ENCODE measurements around the gene B4GALNT3.

B4GALNT3 gene

DNA sequence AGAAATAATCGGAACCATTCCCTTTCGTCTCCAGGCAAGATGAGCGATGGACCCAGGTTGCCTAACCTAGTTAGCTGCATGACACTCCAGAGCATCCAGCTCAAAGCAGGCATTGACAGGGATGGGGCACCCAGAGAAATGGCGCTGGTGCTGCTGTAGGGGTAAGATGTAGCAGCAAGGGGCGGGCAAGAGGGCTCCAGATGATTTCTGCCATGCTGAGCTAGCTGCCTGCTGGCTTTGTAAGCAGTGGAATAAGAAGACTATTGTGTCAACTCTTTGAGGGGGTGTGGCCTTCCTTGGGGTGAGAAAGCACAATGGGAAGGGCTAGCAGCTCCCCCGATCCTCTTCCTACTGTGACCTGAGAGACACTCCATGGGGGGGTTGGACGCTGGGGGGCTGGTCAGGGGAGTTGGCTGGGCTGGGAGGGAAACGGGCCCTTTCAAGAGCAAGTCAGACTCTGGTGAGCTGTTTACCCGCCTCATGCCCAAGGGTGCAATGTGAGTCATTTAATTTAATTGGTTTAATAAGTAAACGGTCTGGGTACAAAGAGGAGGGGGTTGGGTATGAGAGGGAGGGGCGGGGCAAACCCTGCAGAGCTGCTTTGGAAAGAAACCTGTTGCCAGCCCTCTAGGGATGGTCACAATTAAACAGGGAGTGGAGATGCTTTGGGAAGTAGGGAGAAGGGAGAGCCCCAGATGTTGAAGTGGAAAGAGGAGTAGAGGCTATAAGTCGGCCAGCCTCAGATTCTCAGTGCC is 50.5 kb downstream of the B4GALNT3 start:
- no peak for DNase-seq

DNA sequence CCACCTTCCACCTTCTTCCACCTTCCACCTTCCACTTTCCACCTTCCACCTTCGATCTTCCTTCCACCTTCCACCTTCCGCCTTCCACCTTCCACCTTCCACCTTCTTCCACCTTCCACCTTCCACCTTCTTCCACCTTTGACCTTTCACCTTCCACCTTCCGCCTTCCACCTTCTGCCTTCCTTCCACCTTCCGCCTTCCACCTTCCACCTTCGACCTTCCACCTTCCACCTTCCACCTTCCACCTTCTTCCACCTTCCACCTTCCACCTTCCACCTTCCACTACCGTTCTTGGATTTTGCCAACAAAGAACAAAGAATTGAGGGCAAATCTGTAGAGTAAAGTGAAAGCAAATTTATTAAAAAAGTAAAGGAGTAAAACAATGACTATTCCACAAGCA is 53.2 kb downstream of the B4GALNT3 start:
- DNase-seq, result no peak

DNA sequence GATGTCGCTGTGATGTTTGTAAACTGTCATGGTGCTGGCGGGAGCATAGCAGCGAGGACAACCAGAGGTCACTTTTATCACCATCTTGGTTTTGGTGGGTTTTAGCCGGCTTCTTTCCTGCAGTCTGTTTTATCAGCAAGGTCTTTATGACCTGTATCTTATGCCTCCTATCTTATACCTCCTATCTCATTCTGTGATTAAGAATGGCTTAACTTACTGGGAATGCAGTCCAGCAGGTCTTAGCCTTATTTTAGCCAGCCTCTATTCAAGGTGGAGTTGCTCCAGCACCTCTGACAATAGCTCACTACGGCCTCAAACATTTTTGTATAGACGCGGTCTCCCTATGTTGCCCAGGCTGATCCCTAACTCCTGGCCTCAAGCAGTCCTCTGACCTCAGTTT is 53.7 kb downstream of the B4GALNT3 start:
- DNase-seq, result no peak

DNA sequence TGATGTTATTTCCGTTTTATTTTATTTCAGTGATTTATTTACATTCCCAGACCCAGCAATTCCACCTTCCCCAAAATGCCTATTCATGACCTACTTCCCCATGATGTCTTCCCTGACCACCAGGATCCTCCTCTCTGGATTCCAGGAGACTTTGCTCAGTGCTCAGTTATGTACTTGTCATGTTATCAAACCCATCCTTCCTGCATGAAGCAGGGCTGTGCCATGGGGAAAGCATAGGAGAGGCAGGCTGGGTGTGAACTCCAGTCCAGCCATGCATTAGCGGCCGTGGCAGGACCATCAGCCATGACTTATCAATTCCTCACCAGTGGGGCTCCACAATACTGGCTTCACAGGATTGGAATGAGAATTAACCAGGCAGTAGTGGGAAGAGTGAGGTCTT is 57.8 kb downstream of the B4GALNT3 start:
- no peak for DNase-seq

DNA sequence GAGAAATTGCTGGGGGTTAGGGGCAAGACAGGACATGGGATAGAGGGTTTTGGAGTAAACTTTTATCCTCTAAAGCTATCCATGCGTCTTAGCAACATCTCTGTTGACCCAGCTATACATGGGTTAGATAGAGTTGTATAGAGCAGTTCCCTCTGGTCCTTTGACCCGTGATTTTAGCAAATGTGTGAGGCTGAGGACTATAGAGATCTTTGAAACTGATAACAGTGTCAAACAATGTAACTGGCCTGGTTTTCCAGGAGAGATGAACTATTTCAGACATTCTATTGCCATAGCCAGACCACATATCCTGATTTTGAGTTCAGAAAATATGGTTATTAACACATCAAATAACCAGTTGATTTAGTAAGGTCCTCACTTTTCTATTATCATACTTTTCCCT is 60.4 kb downstream of the B4GALNT3 start:
- DNase-seq, result no peak

DNA sequence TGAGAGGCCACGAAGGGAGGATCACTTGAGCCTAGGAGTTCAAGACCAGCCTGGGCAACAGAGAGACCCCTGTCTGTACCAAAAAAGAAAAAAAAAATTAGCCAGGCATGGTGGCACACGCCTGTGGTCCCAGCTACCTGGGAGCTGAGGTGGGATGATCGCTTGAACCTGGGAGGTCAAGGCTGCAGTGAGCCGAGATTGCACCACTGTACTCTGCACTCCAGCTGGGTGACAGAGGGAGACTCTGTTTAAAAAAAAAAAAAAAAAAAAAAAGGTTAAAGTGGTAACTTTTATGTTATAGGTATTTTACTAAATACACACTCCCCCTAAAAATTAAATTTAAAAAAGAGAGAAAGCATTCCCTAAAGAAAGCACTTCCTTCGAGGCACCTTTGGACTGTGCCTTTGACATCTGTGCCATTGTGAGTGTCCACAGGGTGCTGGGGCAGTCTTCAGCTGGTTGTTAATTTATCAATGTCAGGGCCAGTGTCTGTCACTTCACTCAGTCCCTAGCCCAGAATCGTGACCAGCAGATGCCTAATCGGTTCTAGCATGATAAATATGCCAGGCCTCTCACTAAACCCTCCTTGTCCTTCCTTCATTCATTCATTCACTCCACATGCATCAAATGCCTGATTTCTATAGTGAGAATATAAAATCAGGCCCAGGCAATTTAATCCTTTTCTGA is 63.1 kb downstream of the B4GALNT3 start:
- no peak for DNase-seq

DNA sequence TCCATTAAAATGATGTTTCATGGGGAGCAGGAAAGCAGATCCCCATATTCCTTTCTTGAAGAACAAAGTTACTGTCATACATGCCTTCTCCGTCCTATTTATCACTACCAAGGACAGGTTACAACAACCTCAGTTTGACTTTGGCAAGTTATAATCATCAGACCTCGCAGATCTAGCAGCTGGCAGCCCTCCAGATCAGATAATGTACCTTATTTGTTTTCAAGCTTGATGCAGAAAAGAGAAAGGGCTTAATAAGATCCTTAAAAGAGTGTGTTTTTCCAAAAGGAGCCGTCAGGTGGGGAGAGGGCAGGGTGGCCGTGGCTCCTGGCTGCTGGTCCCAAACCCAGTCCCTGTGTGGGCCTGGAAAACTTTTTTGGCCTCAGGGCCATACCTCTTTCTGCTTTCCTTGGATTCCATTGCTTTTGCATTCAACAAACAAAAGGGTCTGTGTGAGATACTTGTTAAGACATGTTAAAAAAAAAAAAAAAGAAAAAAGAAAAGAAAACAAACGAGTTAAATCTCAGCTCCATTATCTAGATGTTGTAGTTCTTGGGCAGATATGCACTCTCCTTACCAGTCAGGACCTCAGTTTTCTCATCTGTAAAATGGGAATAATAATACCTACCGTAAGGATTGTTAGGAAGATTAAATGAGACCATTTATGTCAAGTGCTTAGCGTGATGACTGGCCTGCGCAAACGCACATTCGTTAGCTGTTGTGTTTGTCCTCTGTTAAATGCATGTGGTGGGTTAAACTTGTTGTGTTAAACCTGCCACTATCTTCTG is 64.6 kb downstream of the B4GALNT3 start:
- no peak for DNase-seq

DNA sequence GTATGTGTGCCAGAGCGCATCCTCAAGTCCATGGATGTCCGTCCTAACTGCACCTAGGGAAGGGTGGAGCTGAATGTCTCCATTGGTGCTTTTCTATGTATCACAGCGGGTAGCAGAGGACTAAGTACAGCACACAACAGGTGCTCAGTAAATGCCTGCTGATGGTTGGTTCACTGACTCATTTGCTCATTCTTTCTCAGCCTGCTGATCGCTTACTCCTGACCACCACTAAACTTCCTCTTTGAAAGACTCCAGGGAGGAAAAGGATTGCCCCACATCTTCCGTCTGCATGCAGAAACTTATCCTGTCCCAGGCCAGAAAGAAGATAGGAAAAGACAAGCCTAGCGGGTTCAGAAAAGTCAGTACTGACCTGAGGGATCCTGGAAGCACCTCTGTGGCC is 66.3 kb downstream of the B4GALNT3 start:
- DNase-seq, result no peak

DNA sequence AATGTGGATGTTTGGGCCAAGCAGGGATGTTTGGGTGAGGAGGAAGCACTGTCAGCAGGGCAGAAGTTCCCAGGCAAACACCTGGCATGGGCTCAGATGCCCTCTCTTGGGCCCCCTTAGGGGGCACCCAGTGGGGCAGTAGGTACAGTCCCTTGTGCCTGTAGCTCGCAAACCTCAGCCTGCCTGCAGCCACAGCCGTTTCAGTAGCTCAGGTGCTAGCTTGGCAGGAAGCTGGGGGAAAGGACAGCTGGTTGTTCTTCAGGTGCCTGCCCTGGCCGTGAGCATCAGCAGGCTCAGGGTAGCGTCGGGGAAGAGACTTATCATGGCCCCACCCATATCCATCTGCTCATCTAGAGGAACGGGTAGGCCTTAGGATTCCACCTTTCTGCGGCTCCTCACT is 67.5 kb downstream of the B4GALNT3 start:
- DNase-seq, result no peak

DNA sequence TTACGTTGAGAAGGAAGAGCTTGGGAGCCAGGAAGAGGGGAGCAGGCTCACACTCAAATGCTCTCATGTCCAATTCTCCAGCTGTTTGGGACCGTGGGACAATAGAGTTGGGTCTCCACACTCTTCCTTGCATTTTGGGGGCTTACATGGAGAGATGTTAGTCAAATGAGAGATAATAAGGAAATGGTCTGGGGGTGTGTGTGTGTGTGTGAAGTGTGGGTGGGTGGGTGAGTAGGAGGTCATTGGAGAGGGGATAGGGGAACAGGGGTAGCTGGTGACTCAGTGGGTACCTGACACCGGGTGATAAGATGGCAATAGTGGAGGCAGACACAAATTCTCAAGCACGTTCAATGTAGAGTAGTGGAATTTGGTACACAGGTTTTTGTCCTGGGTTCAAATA is 68.0 kb downstream of the B4GALNT3 start:
- DNase-seq, result no peak

DNA sequence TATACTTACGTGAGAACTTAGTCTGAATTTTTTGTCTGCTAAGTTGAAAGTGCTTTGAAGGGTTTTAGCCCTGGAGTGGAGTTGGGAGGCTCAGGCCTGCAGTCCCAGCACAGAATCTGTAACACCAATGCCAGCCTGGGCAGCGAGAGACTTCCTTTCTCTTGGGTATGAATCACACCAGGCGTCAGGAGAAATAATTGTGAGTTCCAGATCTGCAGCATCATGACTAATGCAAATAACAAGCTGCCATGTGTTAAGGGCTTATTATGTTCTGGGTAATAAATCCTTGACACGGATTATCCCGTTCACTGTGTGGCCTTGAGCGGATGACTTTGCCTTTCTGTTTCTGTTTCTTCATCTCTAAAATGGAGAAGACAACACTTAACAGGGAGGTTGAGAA is 70.6 kb downstream of the B4GALNT3 start:
- no peak for DNase-seq

DNA sequence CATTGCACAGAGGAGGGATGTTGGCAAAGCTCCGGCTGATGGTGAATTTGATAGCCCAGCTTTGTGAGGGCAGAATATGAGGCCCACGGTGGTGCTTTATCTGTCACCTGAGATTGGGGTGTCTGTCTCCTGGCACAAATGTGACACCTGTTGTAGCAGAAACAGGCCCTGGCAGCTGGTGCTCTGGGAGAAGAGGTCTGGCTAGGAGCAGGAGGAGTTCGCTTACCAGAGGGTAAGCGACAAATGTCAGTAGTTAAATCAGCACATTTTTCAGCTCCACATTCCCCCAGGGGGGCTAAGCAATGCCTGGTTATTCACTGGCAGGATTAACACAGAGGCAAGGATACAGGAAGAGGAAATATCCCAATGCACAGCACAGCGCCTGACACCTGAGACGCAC is 71.1 kb downstream of the B4GALNT3 start:
- no peak for DNase-seq

DNA sequence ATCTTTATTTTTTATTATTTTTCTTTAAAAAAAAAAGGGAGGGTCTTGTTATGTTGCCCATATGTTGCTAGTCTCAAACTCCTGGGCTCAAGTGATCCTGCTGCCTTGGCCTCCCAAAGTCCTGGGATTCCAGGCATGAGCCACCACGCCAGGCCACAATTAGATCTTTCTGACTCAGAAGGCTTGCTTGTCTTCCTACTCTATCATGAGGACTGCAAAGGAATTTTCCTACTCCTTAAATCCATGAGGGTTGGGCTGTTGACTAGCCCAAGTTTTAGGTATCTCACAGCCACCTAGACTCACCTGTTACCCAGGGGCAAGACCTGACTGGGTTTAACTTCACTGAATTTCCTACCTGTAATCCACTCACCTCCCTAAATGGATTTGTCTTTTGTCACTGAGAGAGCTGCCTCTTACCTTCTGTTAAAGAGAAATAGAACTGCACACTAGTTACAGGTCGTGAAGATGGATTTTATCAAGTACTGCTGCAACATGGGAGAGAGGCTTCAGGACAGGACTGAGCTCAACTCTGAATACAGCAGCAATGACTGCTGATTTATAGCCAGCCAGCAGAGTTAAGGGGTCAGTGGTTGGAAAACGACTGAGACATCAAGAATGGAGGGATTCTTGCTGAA is 72.3 kb downstream of the B4GALNT3 start:
- DNase-seq, result no peak

DNA sequence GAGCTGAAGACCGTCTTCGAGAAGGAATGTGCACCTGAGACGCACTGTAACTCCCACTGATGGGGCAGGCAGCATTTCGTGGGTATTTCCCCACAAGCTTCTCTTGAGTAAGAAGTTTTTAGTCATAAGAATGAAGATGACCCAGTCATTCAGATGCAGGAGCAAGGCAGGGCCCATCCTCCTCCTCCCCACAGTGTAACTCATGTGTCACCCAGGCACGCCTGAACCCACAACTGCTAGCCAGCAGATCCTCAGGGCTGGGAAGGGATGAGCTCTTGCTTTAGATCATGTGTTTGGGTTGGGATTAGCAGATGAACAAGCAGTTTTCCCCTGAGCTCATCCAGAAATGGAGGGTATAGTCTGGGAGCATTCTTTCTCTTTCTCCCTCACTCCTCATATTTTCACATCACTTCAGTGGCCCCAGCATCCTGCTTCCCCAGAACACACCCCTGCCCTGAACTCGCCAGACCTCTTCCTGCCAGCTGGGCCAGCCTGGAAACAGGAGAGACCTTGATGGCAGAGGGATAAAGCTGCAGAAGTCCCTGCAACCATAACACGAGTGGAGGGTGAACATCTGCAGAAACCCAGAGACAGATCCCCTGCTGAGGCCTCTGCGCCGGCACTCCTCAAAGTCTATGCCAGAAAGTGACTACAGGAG is 73.3 kb downstream of the B4GALNT3 start:
- DNase-seq, result no peak

DNA sequence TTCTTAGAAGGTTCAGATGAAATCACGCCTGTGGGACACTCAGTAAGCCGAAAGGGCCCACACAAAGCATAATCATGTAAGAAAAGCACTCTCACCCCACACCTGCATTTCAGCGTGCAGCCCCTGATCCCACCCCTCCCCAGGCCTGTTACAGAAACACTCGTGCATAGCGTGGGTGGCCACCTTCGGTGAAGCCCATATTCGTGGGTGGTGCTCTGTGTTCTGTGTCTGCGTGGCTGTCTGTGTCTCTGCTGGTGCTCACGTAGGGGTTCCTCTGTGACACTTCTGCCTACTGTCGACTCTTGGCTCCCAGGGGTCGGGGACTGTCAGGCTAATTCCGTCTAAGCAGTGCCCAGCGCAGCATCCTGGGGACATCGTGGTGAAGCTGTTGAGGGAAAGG is 74.0 kb downstream of the B4GALNT3 start:
- no peak for DNase-seq

DNA sequence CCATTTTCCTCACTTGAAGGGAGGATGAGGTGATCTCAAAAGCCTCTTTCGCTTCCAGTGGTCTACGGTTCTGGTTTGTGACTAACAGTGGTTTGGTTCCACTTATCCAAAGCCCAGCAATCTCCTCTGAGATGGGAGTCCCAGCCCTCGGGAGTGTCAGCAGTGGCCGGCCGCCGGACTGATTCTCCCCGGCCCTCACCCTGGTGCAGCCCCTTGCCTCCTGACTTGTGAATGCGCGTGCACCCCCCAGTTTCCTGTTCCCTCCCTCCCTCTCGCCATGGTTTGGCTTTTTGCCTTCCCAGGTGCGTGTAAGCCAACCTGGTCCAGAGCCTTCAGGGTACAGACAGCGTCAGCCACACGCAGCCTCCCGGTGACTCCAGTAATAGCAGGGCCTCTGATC is 74.5 kb downstream of the B4GALNT3 start:
- DNase-seq, result no peak

DNA sequence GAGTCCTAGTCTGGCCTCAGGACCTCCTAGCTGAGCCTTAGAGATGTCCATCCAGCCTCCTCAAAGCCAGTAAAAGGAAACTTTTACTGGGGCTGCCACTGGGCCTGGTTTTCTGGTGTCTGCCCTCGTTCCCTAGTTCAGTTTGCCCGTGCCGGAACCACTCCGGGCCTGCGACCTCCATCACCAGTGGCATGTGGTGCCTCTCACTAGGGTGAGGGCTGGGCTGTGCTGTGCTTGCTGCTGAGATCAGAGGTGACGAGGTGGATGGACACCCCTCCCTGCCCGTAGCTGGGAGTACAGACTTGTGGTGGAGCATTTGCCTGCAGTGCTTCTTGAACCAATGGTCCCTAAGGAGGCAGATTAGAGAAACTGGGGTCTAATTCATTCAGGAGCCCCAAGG is 75.7 kb downstream of the B4GALNT3 start:
- DNase-seq, result no peak

DNA sequence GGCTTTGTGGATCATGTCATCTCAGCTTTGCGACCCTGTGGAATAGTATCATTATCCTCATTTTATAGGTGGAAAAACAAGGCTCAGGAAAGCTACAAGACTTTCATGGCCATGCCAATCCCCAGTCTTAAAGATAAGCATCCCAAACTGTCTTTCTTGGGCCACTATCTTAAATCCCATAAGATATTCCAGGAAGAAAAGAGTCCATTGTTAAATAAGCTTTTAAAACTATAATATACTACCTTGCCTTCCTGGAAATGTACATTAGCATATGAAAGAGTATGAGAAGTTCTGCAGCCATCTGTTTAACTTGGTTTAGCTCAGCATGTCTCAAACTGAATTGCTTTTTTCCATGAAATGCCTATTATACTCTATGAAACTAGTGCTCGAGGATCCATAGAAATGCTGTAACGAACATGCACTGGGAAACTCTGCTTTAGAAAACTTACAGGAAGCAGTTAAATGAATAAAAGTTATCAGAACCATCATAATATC is 77.1 kb downstream of the B4GALNT3 start:
- DNase-seq, result no peak

DNA sequence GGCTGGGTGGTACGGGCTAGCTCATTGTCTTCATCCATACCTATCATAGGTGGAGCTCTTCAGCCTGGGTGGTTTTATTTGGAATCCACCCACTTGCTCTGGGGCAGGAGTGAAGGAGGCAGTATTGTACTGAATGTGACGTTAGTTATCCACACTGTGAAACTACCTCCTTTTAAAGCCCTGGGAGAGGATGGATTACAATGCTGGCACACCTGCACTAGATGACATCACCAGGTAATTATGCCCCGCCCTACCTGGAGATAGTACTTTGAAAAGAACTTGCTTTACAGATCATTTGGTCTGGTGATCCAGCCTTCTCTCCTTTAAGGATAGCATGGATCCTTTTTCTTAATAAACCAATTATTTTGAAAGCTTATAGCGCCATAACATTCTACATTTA is 78.0 kb downstream of the B4GALNT3 start:
- no peak for DNase-seq

DNA sequence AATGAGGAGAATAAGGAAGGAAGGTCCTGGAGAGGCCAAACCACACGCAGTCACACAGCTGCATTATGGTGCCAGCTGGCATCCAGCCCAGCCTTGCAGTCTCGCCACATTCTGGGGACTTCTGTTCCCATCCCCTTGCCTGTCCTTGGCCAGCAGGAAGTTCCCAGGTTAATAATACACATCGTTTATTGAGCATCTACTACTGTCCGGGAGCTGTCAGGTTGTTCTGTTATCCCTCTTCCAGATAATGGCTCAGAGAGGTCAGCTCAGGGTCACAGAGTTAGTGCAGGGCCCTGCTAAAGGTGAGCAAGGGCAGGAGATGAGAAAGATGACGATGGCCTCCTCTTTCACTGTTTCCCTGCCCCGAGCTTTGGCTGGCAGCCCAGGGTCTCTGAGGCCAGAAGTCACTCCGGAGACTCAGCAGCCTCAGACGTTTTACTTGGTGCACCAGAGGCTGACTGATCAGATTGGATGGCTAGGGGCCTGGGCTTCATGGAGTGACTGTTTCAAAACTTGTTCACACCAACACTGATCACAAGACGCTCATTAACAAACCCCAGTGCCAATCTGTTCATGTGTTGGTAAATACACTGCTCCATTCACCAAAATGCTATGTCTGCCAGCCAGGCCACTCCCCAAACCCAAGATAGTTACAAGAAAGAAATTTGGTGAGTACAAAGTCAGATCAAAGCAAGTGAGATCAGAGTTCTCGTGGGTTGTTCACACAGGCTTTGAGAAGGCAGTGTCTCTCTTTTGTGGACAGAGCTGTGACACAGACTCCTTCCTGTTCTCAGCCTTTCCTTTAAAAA is 79.2 kb downstream of the B4GALNT3 start:
- DNase-seq, result peak in 4 of 5 donors; percentile 28 to 49 (median 32)

DNA sequence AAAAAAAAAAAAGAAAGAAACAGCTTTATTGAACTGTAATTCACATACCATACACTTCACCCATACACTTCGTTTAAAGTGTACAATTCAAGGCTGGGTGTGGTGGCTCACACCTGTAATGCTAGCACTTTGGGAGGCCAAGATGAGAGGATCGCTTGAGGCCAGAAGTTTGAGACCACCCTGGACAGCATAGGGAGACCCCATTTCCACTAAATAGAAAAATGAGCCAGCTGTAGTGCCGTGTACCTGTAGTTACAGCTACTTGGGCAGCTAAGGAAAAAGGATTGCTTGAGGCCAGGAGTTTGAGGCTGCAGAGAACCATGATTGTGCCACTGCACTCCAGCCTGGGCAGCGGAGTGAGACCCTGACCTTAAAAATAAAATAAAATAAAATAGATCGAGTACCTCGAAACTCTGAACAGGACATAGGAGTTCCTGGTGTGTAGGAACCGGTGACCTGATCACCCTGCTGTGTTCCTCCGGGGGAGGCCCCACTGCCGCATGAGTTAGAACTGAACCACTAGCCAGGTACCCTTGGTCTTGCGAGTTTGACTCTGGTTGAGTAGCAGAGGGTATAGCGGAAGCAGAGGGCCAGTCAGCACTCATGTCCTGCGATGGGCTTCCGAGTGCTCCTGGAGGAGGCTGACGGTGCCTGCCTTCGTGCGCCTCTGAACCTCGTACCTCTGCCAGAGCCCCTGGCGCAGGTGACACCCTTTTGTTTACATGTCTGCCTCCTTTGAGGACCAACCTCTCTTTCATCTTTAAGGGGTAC is 80.0 kb downstream of the B4GALNT3 start:
- DNase-seq, result no peak
